ENCODE measurements around the gene TFF3. TPM values are rescaled to one million over a fixed set of nuclear protein-coding genes. Genes with fewer than 3 reads are reported as not detected.
"Not testable (repeated sequence)": the region's sequence is repeated elsewhere in the genome, so short reads cannot be mapped to it uniquely, and the experiment has no call there.

The TFF3 gene
- total RNA-seq, 4 donors from 2014 or later: 2.5 to 24.4 (median 9.3) TPM

GRCh38 chr21:42294273-42294880 lies 20.8 kb downstream of the TFF3 start:
- H3K9me3 ChIP-seq: no peaks in the 10 kb centered on the region
- no peak overlapping the region for H3K27ac ChIP-seq (replicated peaks in 1 of 4)
- H3K36me3 ChIP-seq: peaks cover 17 to 74% (median 56%) of the 10 kb centered on the region in 4 donors
- no peak overlapping the region for H3K4me3 ChIP-seq
- intact Hi-C loops (cut with DNase I): no loop called here
- TF ChIP-seq, protein P1, sequence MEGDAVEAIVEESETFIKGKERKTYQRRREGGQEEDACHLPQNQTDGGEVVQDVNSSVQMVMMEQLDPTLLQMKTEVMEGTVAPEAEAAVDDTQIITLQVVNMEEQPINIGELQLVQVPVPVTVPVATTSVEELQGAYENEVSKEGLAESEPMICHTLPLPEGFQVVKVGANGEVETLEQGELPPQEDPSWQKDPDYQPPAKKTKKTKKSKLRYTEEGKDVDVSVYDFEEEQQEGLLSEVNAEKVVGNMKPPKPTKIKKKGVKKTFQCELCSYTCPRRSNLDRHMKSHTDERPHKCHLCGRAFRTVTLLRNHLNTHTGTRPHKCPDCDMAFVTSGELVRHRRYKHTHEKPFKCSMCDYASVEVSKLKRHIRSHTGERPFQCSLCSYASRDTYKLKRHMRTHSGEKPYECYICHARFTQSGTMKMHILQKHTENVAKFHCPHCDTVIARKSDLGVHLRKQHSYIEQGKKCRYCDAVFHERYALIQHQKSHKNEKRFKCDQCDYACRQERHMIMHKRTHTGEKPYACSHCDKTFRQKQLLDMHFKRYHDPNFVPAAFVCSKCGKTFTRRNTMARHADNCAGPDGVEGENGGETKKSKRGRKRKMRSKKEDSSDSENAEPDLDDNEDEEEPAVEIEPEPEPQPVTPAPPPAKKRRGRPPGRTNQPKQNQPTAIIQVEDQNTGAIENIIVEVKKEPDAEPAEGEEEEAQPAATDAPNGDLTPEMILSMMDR (IDR thresholded peaks at IDR 0.05): no peak
- TF ChIP-seq POLR2AphosphoS5 (IDR thresholded peaks at IDR 0.05) (no peak), POLR2A (IDR thresholded peaks at IDR 0.05; ENCODE audit: low read depth) (no peak), EP300 (IDR thresholded peaks at IDR 0.05) (no peak)
- no peak for DNase-seq (ENCODE audit: extremely low spot score)
- WGBS: 94% methylated on average over 20 of the region's 22 CpGs
- H3K27me3 ChIP-seq: no peaks in the 10 kb centered on the region
- peaks cover 0 to 3% (median 2%) of the 10 kb centered on the region in 4 donors for H3K4me1 ChIP-seq

DNA sequence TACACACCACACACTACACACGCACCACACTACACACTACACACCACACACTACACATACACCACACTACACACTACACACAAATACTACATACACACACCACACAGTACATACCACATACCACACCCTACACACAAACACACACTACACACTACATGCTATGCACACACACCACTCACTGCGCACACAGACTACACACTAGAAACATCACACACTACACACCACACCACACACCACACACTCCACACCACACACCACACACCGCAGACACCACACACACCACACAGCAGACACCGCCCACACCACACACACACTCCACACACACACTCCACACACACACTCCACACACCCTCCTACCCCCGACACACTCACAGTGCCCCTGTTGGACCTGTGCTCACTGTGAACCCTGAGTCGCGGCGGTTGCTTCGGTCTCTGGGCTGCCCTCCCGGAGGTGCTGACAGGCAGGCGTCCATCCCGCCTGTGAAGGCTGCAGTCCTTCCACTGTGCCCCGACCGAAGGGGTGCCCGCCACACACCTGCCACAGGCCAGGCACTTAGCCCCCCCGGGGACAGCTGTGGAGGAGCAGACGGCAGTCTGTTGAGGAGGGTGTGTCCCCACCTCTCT lies 21.4 kb downstream of the TFF3 start:
- no peak for DNase-seq (ENCODE audit: extremely low spot score)
- Histone ChIP-seq H3K9me3 (no peaks in the 10 kb centered on the region), H3K4me1 (no peaks in the 10 kb centered on the region), H3K27ac (replicated peaks in 1 of 4) (no peak overlapping the region), H3K4me3 (no peak overlapping the region), H3K27me3 (no peaks in the 10 kb centered on the region), H3K36me3 (peaks cover 23 to 80% (median 62%) of the 10 kb centered on the region in 4 donors)
- no peak for TF ChIP-seq POLR2A (IDR thresholded peaks at IDR 0.05; ENCODE audit: low read depth)
- WGBS: 89% methylated on average over 10 of the region's 17 CpGs
- intact Hi-C loops (cut with DNase I): no loop called here

- H3K4me1 ChIP-seq; H3K27me3 ChIP-seq; H3K27ac ChIP-seq (replicated peaks in 1 of 4); H3K9me3 ChIP-seq; H3K4me3 ChIP-seq; intact Hi-C loops (cut with DNase I); DNase-seq (ENCODE audit: extremely low spot score): not testable (repeated sequence)
- 88% methylated on average over 4 of the region's 4 CpGs for WGBS
- peaks cover 34 to 91% (median 73%) of the 10 kb centered on the region in 4 donors for H3K36me3 ChIP-seq
Observed at GRCh38 chr21:42292563-42293142, 22.6 kb downstream of the TFF3 start.

DNA sequence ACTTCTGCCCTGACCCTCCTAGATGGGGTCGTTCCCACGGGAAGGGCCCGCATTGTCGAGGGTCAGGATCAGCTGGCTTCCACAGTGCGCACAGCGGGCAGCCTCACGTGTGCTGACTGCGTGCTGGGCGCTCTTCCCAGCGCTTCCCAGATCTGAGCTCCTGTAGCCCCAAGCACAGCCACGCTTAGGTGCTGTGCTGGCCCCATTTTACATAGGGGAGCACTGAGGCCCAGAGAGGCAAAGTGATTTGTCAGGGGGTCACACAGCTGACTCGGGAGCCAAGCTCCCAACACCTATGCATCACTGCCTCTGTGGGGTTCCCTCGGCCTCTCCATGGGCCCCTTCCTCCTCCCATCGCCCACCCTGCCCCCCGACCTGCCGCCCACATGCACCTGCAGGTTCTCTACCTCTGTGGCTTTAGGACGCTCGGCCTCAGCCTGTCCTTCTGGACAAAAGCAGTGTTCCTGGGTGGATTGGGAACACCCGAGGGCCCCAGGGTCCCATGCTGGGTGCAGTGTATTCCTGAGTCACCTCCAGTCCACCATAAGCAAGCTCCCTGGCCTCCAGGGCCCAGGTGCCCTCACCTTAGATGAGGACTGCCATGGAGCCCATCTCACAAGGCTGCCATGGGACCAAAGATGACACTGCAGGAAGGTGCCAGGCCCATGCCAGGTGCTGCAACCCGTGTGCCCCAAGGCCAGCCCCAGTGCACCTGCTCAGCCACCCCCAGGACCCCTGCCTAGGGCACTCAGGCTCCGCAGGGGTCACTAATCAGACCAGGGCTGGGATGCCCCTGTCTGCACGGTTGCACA lies 23.3 kb downstream of the TFF3 start:
- DNase-seq (ENCODE audit: extremely low spot score): no peak
- H3K27ac ChIP-seq (replicated peaks in 1 of 4): no peak overlapping the region
- no peak for TF ChIP-seq POLR2AphosphoS5 (IDR thresholded peaks at IDR 0.05)
- TF ChIP-seq, protein P1 (IDR thresholded peaks at IDR 0.05): no peak
- TF ChIP-seq POLR2A (IDR thresholded peaks at IDR 0.05; ENCODE audit: low read depth): no peak
- intact Hi-C loops (cut with DNase I): no loop called here
- H3K36me3 ChIP-seq: peaks cover 34 to 92% (median 80%) of the 10 kb centered on the region in 4 donors
- H3K27me3 ChIP-seq: no peaks in the 10 kb centered on the region
- H3K4me3 ChIP-seq: no peak overlapping the region
- H3K9me3 ChIP-seq: no peaks in the 10 kb centered on the region
- H3K4me1 ChIP-seq: no peaks in the 10 kb centered on the region
- 95% methylated on average over 19 of the region's 22 CpGs for WGBS

- intact Hi-C loops (cut with DNase I): no loop called here
- TF ChIP-seq POLR2A (IDR thresholded peaks at IDR 0.05; ENCODE audit: low read depth) (no peak), EP300 (IDR thresholded peaks at IDR 0.05) (no peak), POLR2AphosphoS5 (IDR thresholded peaks at IDR 0.05) (no peak)
- TF ChIP-seq, protein P1 (IDR thresholded peaks at IDR 0.05): no peak
- H3K4me3 ChIP-seq: no peak overlapping the region
- WGBS: 89% methylated on average over 35 of the region's 35 CpGs
- no peaks in the 10 kb centered on the region for H3K27me3 ChIP-seq
- no peaks in the 10 kb centered on the region for H3K9me3 ChIP-seq
- no peak for DNase-seq (ENCODE audit: extremely low spot score)
- H3K36me3 ChIP-seq: peaks cover 34 to 92% (median 81%) of the 10 kb centered on the region in 4 donors
- H3K4me1 ChIP-seq: no peaks in the 10 kb centered on the region
- no peak overlapping the region for H3K27ac ChIP-seq (replicated peaks in 1 of 4)
Observed at GRCh38 chr21:42291003-42291750, 24.0 kb downstream of the TFF3 start.
